IMR-90 (cell line): ENCODE results near the gene GSTA4. TPM values are rescaled to one million over a fixed set of nuclear protein-coding genes. Genes with fewer than 3 reads are reported as not detected.

ENCODE experiments used
- ATAC-seq: fragments of 200-7000 bp; cut with Tn5 transposase; 2 replicates; pipeline ENCODE4 v1.9.1; 2020; ENCODE audit warnings: low read depth, mild to moderate bottlenecking, moderate library complexity
- BruUV-seq: library from RNA; stranded (reverse); fragments of 400-500 nt; replicated peaks from 2 replicates; lab custom pipeline; 2021; lab: Mats Ljungman, UMichigan
- CTCF ChIA-PET: fragments of 300-600 bp; formaldehyde crosslinking; extraction: SDS; loops from one replicate; lab custom pipeline; 2021; ENCODE audit warnings: antibody characterized with exemption; lab: Yijun Ruan, JAX
- POLR2A ChIA-PET: fragments of 300-600 bp; sonication (Branson Sonifier 250); formaldehyde crosslinking; loops from one replicate; lab custom pipeline; 2022; ENCODE audit warnings: antibody characterized with exemption; ENCODE audit not compliant: unreplicated experiment; lab: Charles Lee
- DNase-seq: peaks from one replicate; pipeline ENCODE4 v3.0.0; 2013
- H2AFZ ChIP-seq: replicated peaks from 2 replicates; pipeline ENCODE3; 2013; ENCODE audit warnings: low read length, mild to moderate bottlenecking; ENCODE audit not compliant: poor library complexity
- H2AK5ac ChIP-seq: 2 replicates; pipeline ENCODE4 v1.6.1; 2013; ENCODE audit warnings: low read depth, low read length, inconsistent platforms
- H2AK9ac ChIP-seq: replicated peaks from 2 replicates; pipeline ENCODE3; 2013; ENCODE audit warnings: mild to moderate bottlenecking, low read depth, low read length, moderate library complexity; ENCODE audit not compliant: poor library complexity
- H2BK120ac ChIP-seq: 2 replicates; pipeline ENCODE4 v1.6.1; 2013; ENCODE audit warnings: low read depth, low read length, inconsistent platforms
- H2BK15ac ChIP-seq: 3 replicates; pipeline ENCODE4 v1.6.1; 2013; ENCODE audit warnings: low read depth, low read length, inconsistent platforms
- H2BK20ac ChIP-seq: 2 replicates; pipeline ENCODE4 v1.6.1; 2013; ENCODE audit warnings: low read depth, mild to moderate bottlenecking, inconsistent platforms, low read length, moderate library complexity
- H2BK5ac ChIP-seq: 2 replicates; pipeline ENCODE4 v1.6.1; 2013; ENCODE audit warnings: mild to moderate bottlenecking, low read depth, low read length, inconsistent platforms; ENCODE audit not compliant: poor library complexity, severe bottlenecking
- H3K14ac ChIP-seq: replicated peaks from 2 replicates; pipeline ENCODE4 v1.6.1; 2013; ENCODE audit warnings: low read depth, low read length, inconsistent platforms
- H3K18ac ChIP-seq: 2 replicates; pipeline ENCODE4 v1.6.1; 2013; ENCODE audit warnings: low read depth, low read length, control low read depth
- H3K23ac ChIP-seq: 2 replicates; pipeline ENCODE4 v1.6.1; 2013; ENCODE audit warnings: low read depth, low read length, inconsistent platforms
- H3K27ac ChIP-seq: 2 replicates; pipeline ENCODE4 v1.5.1; 2013; ENCODE audit warnings: mild to moderate bottlenecking, control low read depth, low read length; ENCODE audit not compliant: insufficient read depth
- H3K27me3 ChIP-seq: 2 replicates; pipeline ENCODE4 v1.6.1; 2013; ENCODE audit warnings: low read length; ENCODE audit not compliant: control insufficient read depth, insufficient read depth
- H3K36me3 ChIP-seq: 2 replicates; pipeline ENCODE4 v1.6.1; 2013; ENCODE audit warnings: low read length, mixed read lengths; ENCODE audit not compliant: control insufficient read depth, insufficient read depth
- H3K4ac ChIP-seq: 2 replicates; pipeline ENCODE4 v1.6.1; 2013; ENCODE audit warnings: low read depth, low read length, inconsistent platforms
- H3K4me1 ChIP-seq: 2 replicates; pipeline ENCODE4 v1.6.1; 2013; ENCODE audit warnings: low read length, mixed read lengths; ENCODE audit not compliant: control insufficient read depth, insufficient read depth
- H3K4me2 ChIP-seq: 2 replicates; pipeline ENCODE4 v1.6.1; 2013; ENCODE audit warnings: low read depth, mild to moderate bottlenecking, control low read depth, low read length, moderate library complexity
- H3K4me3 ChIP-seq: 2 replicates; pipeline ENCODE4 v1.5.1; 2013; ENCODE audit warnings: low read depth, mild to moderate bottlenecking, control low read depth, low read length, moderate library complexity; ENCODE audit not compliant: insufficient read depth
- H3K56ac ChIP-seq: 2 replicates; pipeline ENCODE4 v1.6.1; 2013; ENCODE audit warnings: low read length, inconsistent platforms; ENCODE audit not compliant: insufficient read depth; ENCODE audit errors: extremely low read depth
- H3K79me1 ChIP-seq, 2 experiments: 2 replicates each; pipeline ENCODE4 v1.6.1; 2013; ENCODE audit warnings: low read length in 2 of 2, inconsistent platforms in 1 of 2, low read depth in 1 of 2
- H3K9ac ChIP-seq: 2 replicates; pipeline ENCODE4 v1.6.1; 2013; ENCODE audit warnings: low read depth, low read length, control low read depth
- H3K9me1 ChIP-seq: 2 replicates; pipeline ENCODE4 v1.6.1; 2013; ENCODE audit warnings: low read length, inconsistent platforms; ENCODE audit not compliant: insufficient read depth
- H3K9me3 ChIP-seq: 2 replicates; pipeline ENCODE4 v1.6.1; 2013; ENCODE audit warnings: low read length; ENCODE audit not compliant: control insufficient read depth, insufficient read depth
- H4K20me1 ChIP-seq: 2 replicates; pipeline ENCODE4 v1.6.1; 2013; ENCODE audit warnings: low read length, inconsistent platforms; ENCODE audit not compliant: insufficient read depth
- H4K5ac ChIP-seq: 2 replicates; pipeline ENCODE4 v1.6.1; 2013; ENCODE audit warnings: mild to moderate bottlenecking, low read depth, low read length, control low read depth
- H4K8ac ChIP-seq, 2 experiments: 2 replicates each; pipeline ENCODE4 v1.6.1; 2013; ENCODE audit warnings: low read depth in 2 of 2, low read length in 2 of 2, control low read depth in 1 of 2, inconsistent platforms in 1 of 2
- H4K91ac ChIP-seq: 2 replicates; pipeline ENCODE4 v1.6.1; 2013; ENCODE audit warnings: low read depth, low read length, inconsistent platforms; ENCODE audit not compliant: insufficient read depth
- CHD1 ChIP-seq: IDR thresholded peaks from 2 replicates; pipeline ENCODE4 v1.6.1; 2012; ENCODE audit warnings: low read depth, low read length, improper control_type of control experiment
- MAFK ChIP-seq: IDR thresholded peaks from 2 replicates; pipeline ENCODE4 v1.6.1; 2012; ENCODE audit warnings: low read depth, low read length, improper control_type of control experiment
- MAZ ChIP-seq: IDR thresholded peaks from 2 replicates; pipeline ENCODE4 v1.6.1; 2012; ENCODE audit warnings: low read depth, mild to moderate bottlenecking, low read length, improper control_type of control experiment, moderate library complexity, borderline replicate concordance
- dilution Hi-C: fragments of 300-500 bp; cut with HindIII; formaldehyde crosslinking; loops from one replicate; pipeline ENCODE4 v1.14.3; 2018; ENCODE audit warnings: low sequenced_read_pairs; ENCODE audit not compliant: unreplicated experiment
- in situ Hi-C: fragments of 300-500 bp; cut with MboI; formaldehyde crosslinking; loops from 3 replicates; pipeline ENCODE4 v1.14.3; 2019; ENCODE audit warnings: low sequenced_read_pairs, inconsistent platforms, mixed read lengths
- intact Hi-C: fragments of 100-400 bp; cut with micrococcal nuclease; formaldehyde crosslinking; loops from 2 replicates; pipeline ENCODE4 v1.10.0; 2022
- polyA plus RNA-seq, 3 experiments: library from polyadenylated mRNA; depleted of rRNA; stranded (reverse); fragments of >200 nt; gene quantifications; 2 replicates each; pipeline ENCODE4 v1.2.3, GENCODE V29; 2012; ENCODE audit warnings: low replicate concordance in 1 of 3
- total RNA-seq: library from RNA; depleted of rRNA; stranded (reverse); fragments of >200 nt; gene quantifications from 2 replicates; pipeline ENCODE4 v1.2.3, GENCODE V29; 2012

The GSTA4 gene
- total and polyA plus RNA-seq, 2 of the 4 experiments (the other 2 are of a cell fraction) = 26.9 to 35.6 TPM

GRCh38 chr6:52981222-52981900, 13.7 kb downstream of the GSTA4 start:
- H4K8ac ChIP-seq = no peak overlapping the region
- DNase-seq (no peak), ATAC-seq (no peak)
- no peak overlapping the region for H3K4ac ChIP-seq
- in situ Hi-C loops = no loop called here
- dilution Hi-C loops = no loop called here
- H2AFZ ChIP-seq = no peak overlapping the region
- H3K9me1 ChIP-seq = no peaks in the 10 kb centered on the region
- H2BK5ac ChIP-seq = no peak overlapping the region
- H3K27ac ChIP-seq = no peak overlapping the region
- no peak overlapping the region for H3K9ac ChIP-seq
- H3K36me3 ChIP-seq = peaks cover 13% of the 10 kb centered on the region
- BruUV-seq = no TSS peak
- no peak overlapping the region for H2AK5ac ChIP-seq
- H3K18ac ChIP-seq = no peak overlapping the region
- H2BK120ac ChIP-seq = no peak overlapping the region
- H2AK9ac ChIP-seq = no peak overlapping the region
- no peak overlapping the region for H3K4me3 ChIP-seq
- CTCF ChIA-PET = no interaction called here
- no peak overlapping the region for H3K4me2 ChIP-seq
- H3K14ac ChIP-seq = no peak overlapping the region
- no peak overlapping the region for H4K91ac ChIP-seq
- TF ChIP-seq MAFK (peak; percentile 71), MAZ (no peak), CHD1 (no peak)
- no peaks in the 10 kb centered on the region for H3K9me3 ChIP-seq
- POLR2A ChIA-PET = no interaction called here
- H4K20me1 ChIP-seq = no peaks in the 10 kb centered on the region
- H3K27me3 ChIP-seq = no peaks in the 10 kb centered on the region
- no peak overlapping the region for H3K56ac ChIP-seq
- H2BK15ac ChIP-seq = no peak overlapping the region
- H4K5ac ChIP-seq = no peak overlapping the region
- H3K79me1 ChIP-seq = no peaks in the 10 kb centered on the region
- H3K4me1 ChIP-seq = peaks cover 2% of the 10 kb centered on the region; the same call in 1 of the 2 replicates
- H2BK20ac ChIP-seq = no peak overlapping the region
- intact Hi-C loops = loop anchor here (5.0 kb wide), 1 partner anchor 39 kb away; no protein-coding TSS in a partner anchor
- no peak overlapping the region for H3K23ac ChIP-seq
